A549 (cell line): ENCODE data around the gene PACSIN1.

Source experiments
- CBX8 ChIP-seq: fragments of 200-600 bp; sonication (generic); IDR thresholded peaks from 2 replicates; pipeline ENCODE4 v1.6.1; 2016
- CTCF ChIP-seq: fragments of >200 bp; sonication (Bioruptor Twin); formaldehyde crosslinking; IDR thresholded peaks from 3 replicates; pipeline ENCODE4 v1.5.1; 2016
- EP300 ChIP-seq, 2 experiments: fragments of >200 bp; sonication (Bioruptor Twin); formaldehyde crosslinking; IDR thresholded peaks; 2 replicates in 1 of 2; 3 replicates in 1 of 2; pipeline ENCODE4 v1.6.1; 2016 to 2017
- HEYL ChIP-seq: fragments of 250-450 bp; sonication (Bioruptor Pico); IDR thresholded peaks from 2 replicates; pipeline ENCODE4 v1.8.0; 2021; ENCODE audit warnings: mild to moderate bottlenecking, moderate library complexity
- KDM5A ChIP-seq: fragments of 200-600 bp; sonication (generic); IDR thresholded peaks from 2 replicates; pipeline ENCODE4 v1.6.1; 2016; ENCODE audit warnings: antibody characterized with exemption, mild to moderate bottlenecking
- MAX ChIP-seq: IDR thresholded peaks from 2 replicates; pipeline ENCODE4 v1.6.1; 2012
- NR3C1 ChIP-seq: fragments of >200 bp; sonication (Bioruptor Twin); formaldehyde crosslinking; IDR thresholded peaks from 3 replicates; pipeline ENCODE4 v1.6.1; 2017
- POLR2A ChIP-seq: IDR thresholded peaks from 2 replicates; pipeline ENCODE4 v1.6.1; 2012; ENCODE audit warnings: mild to moderate bottlenecking, low read length
- POLR2AphosphoS2 ChIP-seq: conservative IDR thresholded peaks from 2 replicates; pipeline ENCODE4 v1.6.1; 2012; ENCODE audit warnings: low read length, improper control_type of control experiment, inconsistent platforms
- REST ChIP-seq: fragments of 200-600 bp; sonication (generic); IDR thresholded peaks from 2 replicates; pipeline ENCODE4 v1.6.1; 2016; ENCODE audit warnings: antibody characterized with exemption, mild to moderate bottlenecking, moderate library complexity
- SREBF2 ChIP-seq: fragments of 450-650 bp; IDR thresholded peaks from 2 replicates; pipeline ENCODE4 v1.6.1; 2014; ENCODE audit warnings: mild to moderate bottlenecking, moderate library complexity

- TF ChIP-seq CTCF (no peak), POLR2A (no peak), SREBF2 (no peak), REST (no peak), EP300 (IDR thresholded peaks at IDR 0.05) (no peak), KDM5A (no peak), MAX (no peak), NR3C1 (no peak), CBX8 (no peak), POLR2AphosphoS2 (no peak), HEYL (no peak)
Measured at GRCh38 chr6:34512738-34513115, 46.9 kb downstream of the PACSIN1 start.
